HEK293 (cell line): Measurements from ENCODE around the gene DGKG.

Experiments
- CTCF ChIA-PET: fragments of 350-600 bp; formaldehyde crosslinking; extraction: SDS; loops from one replicate; lab custom pipeline; 2021; ENCODE audit warnings: antibody characterized with exemption; lab: Yijun Ruan, JAX
- POLR2A ChIA-PET: fragments of 300-600 bp; formaldehyde crosslinking; extraction: SDS; loops from one replicate; lab custom pipeline; 2020; ENCODE audit warnings: antibody characterized with exemption, inconsistent platforms; lab: Yijun Ruan, JAX
- H3K27ac ChIP-seq: fragments of 200-500 bp; sonication (Bioruptor generic); 2 replicates; pipeline ENCODE4 v1.5.1; 2014; ENCODE audit warnings: low read depth, low read length, control low read depth, inconsistent platforms; ENCODE audit errors: extremely low read depth
- H3K36me3 ChIP-seq, 2 experiments: fragments of 200-500 bp in 1 of 2; sonication (Bioruptor generic) in 1 of 2; 1 replicate in 1 of 2; 2 replicates in 1 of 2; pipeline ENCODE4 v1.5.1; 2014 to 2017; ENCODE audit warnings: inconsistent platforms in 2 of 2, low read length in 2 of 2; ENCODE audit not compliant: control insufficient read depth in 2 of 2, insufficient read depth in 1 of 2
- H3K4me1 ChIP-seq: fragments of 200-500 bp; sonication (Bioruptor generic); 2 replicates; pipeline ENCODE4 v1.5.1; 2014; ENCODE audit warnings: mild to moderate bottlenecking, low read length, inconsistent platforms; ENCODE audit not compliant: control insufficient read depth, insufficient read depth
- H3K4me3 ChIP-seq: 2 replicates; pipeline ENCODE4 v1.5.1; 2011; ENCODE audit warnings: low read depth, mild to moderate bottlenecking, control low read depth, low read length, moderate library complexity
- H3K9me3 ChIP-seq: fragments of 200-500 bp; sonication (Bioruptor generic); 2 replicates; pipeline ENCODE4 v1.5.1; 2014; ENCODE audit warnings: low read depth, low read length, inconsistent platforms; ENCODE audit not compliant: control insufficient read depth, insufficient read depth
- BCL11A ChIP-seq: fragments of 450-650 bp; formaldehyde crosslinking; IDR thresholded peaks from 2 replicates; pipeline ENCODE4 v1.5.1; 2016; ENCODE audit warnings: low read depth, missing biosample characterization, missing genetic modification characterization
- FEZF1 ChIP-seq: fragments of 450-650 bp; formaldehyde crosslinking; IDR thresholded peaks from 2 replicates; pipeline ENCODE4 v1.5.1; 2016; ENCODE audit warnings: missing biosample characterization, missing genetic modification characterization
- GLIS1 ChIP-seq: fragments of 450-650 bp; formaldehyde crosslinking; IDR thresholded peaks from 2 replicates; pipeline ENCODE4 v1.5.1; 2016; ENCODE audit warnings: missing biosample characterization, missing genetic modification characterization
- IKZF3 ChIP-seq: fragments of 450-650 bp; IDR thresholded peaks from 2 replicates; pipeline ENCODE4 v1.5.0; 2018; ENCODE audit warnings: missing biosample characterization, mild to moderate bottlenecking, missing genetic modification characterization, moderate library complexity
- SALL2 ChIP-seq: fragments of 450-650 bp; formaldehyde crosslinking; IDR thresholded peaks from 2 replicates; pipeline ENCODE4 v1.5.0; 2017; ENCODE audit warnings: missing biosample characterization, mild to moderate bottlenecking, missing genetic modification characterization, borderline replicate concordance
- SP2 ChIP-seq: fragments of 450-650 bp; formaldehyde crosslinking; IDR thresholded peaks from 2 replicates; pipeline ENCODE4 v1.5.1; 2016; ENCODE audit warnings: missing biosample characterization, missing genetic modification characterization
- SP7 ChIP-seq: fragments of 450-650 bp; formaldehyde crosslinking; IDR thresholded peaks from 2 replicates; pipeline ENCODE4 v1.5.1; 2016; ENCODE audit warnings: missing biosample characterization, missing genetic modification characterization
- WT1 ChIP-seq: fragments of 450-650 bp; formaldehyde crosslinking; IDR thresholded peaks from 2 replicates; pipeline ENCODE4 v1.5.1; 2016; ENCODE audit warnings: missing biosample characterization, missing genetic modification characterization
- ZBTB20 ChIP-seq: fragments of 450-650 bp; formaldehyde crosslinking; IDR thresholded peaks from 2 replicates; pipeline ENCODE4 v1.5.1; 2016; ENCODE audit warnings: missing biosample characterization, missing genetic modification characterization
- ZBTB21 ChIP-seq: fragments of 450-650 bp; formaldehyde crosslinking; IDR thresholded peaks from 2 replicates; pipeline ENCODE4 v1.5.1; 2017; ENCODE audit warnings: missing biosample characterization, missing genetic modification characterization
- ZFP3 ChIP-seq: fragments of 450-650 bp; formaldehyde crosslinking; IDR thresholded peaks from 2 replicates; pipeline ENCODE4 v1.5.1; 2016; ENCODE audit warnings: low read depth, missing biosample characterization, missing genetic modification characterization
- ZNF140 ChIP-seq: fragments of 450-650 bp; formaldehyde crosslinking; IDR thresholded peaks from 2 replicates; pipeline ENCODE4 v1.5.1; 2016; ENCODE audit warnings: missing biosample characterization, missing genetic modification characterization
- ZNF366 ChIP-seq: fragments of 450-650 bp; formaldehyde crosslinking; conservative IDR thresholded peaks from 2 replicates; pipeline ENCODE4 v1.5.1; 2016; ENCODE audit warnings: missing biosample characterization, missing genetic modification characterization
- ZNF37A ChIP-seq: fragments of 450-650 bp; IDR thresholded peaks from 2 replicates; pipeline ENCODE4 v1.5.1; 2018; ENCODE audit warnings: missing biosample characterization, missing genetic modification characterization
- ZNF433 ChIP-seq: fragments of 450-650 bp; formaldehyde crosslinking; IDR thresholded peaks from 2 replicates; pipeline ENCODE4 v1.5.1; 2016; ENCODE audit warnings: missing biosample characterization, missing genetic modification characterization, low read depth
- ZNF529 ChIP-seq: fragments of 450-650 bp; formaldehyde crosslinking; IDR thresholded peaks from 2 replicates; pipeline ENCODE4 v1.5.1; 2017; ENCODE audit warnings: missing genetic modification characterization, missing biosample characterization; ENCODE audit not compliant: insufficient replicate concordance
- ZNF561 ChIP-seq: fragments of 450-650 bp; IDR thresholded peaks from 2 replicates; pipeline ENCODE4 v1.5.1; 2018; ENCODE audit warnings: missing biosample characterization, missing genetic modification characterization, borderline replicate concordance
- ZNF571 ChIP-seq: fragments of 450-650 bp; formaldehyde crosslinking; IDR thresholded peaks from 2 replicates; pipeline ENCODE4 v1.5.0; 2017; ENCODE audit warnings: missing biosample characterization, missing genetic modification characterization
- ZSCAN23 ChIP-seq: fragments of 450-650 bp; formaldehyde crosslinking; IDR thresholded peaks from 2 replicates; pipeline ENCODE4 v1.5.1; 2016; ENCODE audit warnings: missing biosample characterization, missing genetic modification characterization
- ZSCAN30 ChIP-seq: fragments of 450-650 bp; IDR thresholded peaks from 2 replicates; pipeline ENCODE4 v1.5.1; 2018; ENCODE audit warnings: missing biosample characterization, mild to moderate bottlenecking, missing genetic modification characterization, moderate library complexity
- TF ChIP-seq, protein P1 (sequence below): fragments of 450-650 bp; formaldehyde crosslinking; IDR thresholded peaks from 2 replicates; pipeline ENCODE4 v1.5.1; 2016; ENCODE audit warnings: missing biosample characterization, missing genetic modification characterization, borderline replicate concordance
- TF ChIP-seq, protein P2 (sequence below): fragments of 450-650 bp; formaldehyde crosslinking; IDR thresholded peaks from 2 replicates; pipeline ENCODE4 v1.5.1; 2016; ENCODE audit warnings: missing biosample characterization, missing genetic modification characterization

The DGKG gene

DNA sequence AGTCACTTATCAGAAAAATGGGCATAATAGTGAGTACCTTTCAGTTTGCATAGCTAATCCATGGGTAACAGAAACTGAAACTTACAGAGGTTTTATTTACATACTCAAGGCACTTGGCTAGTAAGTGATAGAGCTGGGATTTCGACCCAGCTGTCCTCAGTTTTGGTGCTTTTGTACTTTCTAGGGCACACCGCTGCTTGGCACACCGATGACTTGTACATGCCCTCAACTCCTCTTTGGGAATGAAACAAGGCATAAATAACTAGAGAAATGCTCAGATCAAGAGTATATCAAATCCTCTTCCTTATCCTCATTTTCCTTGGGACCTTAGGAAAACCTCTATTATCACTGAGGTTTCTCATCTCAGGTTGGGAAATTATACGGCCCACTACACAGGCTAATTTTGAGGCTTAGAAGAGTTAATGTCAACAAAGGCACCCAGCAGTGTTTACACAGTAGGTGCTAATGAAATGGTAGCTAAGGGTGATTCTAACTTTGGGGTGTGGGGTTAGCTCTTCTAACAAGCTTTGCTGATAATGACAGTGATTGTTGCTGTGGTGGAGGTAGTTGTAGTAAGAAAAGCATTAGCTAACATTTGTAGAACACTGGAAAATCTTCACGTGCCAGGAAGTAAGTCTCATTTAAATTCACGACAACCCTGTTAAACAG lies 20.3 kb upstream of the DGKG start:
- Histone ChIP-seq H3K4me1 (peaks cover 5% of the 10 kb centered on the region), H3K36me3 (no peaks in the 10 kb centered on the region), H3K9me3 (no peaks in the 10 kb centered on the region), H3K4me3 (no peak overlapping the region), H3K27ac (no peak overlapping the region)
- CTCF ChIA-PET = interaction anchor here (1.0 kb wide), 1 partner anchor 401 kb away, joined by 4 read pairs; no protein-coding TSS in a partner anchor
- TF ChIP-seq BCL11A (no peak), SP7 (tag by site-specific recombination) (peak; percentile 49), IKZF3 (no peak), ZFP3 (tag by site-specific recombination) (no peak), SP2 (tag by site-specific recombination) (no peak), ZNF561 (no peak)
- TF ChIP-seq, protein P1, sequence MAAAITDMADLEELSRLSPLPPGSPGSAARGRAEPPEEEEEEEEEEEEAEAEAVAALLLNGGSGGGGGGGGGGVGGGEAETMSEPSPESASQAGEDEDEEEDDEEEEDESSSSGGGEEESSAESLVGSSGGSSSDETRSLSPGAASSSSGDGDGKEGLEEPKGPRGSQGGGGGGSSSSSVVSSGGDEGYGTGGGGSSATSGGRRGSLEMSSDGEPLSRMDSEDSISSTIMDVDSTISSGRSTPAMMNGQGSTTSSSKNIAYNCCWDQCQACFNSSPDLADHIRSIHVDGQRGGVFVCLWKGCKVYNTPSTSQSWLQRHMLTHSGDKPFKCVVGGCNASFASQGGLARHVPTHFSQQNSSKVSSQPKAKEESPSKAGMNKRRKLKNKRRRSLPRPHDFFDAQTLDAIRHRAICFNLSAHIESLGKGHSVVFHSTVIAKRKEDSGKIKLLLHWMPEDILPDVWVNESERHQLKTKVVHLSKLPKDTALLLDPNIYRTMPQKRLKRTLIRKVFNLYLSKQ = no peak
- POLR2A ChIA-PET = no interaction called here

DNA sequence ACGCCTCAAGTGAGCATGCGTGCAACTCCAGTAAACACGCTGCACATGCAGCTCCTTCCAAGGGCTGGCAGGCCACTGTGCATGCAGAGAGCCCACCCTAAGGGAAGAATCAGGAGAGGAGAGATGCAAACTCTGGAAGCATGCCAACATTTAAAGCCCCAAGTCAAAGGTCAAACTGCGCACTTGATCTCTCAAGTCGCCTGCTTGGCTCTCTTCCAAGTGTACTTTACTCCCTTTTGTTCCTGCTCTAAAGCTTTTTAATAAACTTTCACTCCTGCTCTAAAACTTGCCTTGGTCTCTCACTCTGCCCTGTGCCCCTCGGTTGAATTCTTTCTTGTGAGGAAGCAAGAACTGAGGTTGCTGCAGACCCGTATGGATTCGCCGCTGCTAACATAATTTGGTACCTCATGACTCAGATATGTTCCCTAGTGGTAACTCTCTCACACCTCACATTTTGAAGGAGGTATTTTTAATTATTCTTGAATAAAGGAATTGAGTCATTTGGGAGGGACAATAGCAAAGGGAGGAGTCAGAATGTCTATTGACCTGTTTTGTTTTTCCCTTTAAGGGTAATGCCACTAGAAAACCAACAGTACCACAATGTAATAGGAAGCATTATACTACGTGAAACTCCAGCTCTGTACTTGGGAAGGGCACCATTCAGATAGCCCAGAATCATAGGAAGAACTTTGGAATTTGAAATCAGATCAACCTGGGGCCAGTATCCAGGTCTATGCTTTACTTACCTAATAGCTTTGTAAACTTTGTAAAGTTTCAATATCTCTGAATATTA lies 19.6 kb upstream of the DGKG start:
- no peaks in the 10 kb centered on the region for H3K9me3 ChIP-seq
- ChIA-PET POLR2A (no interaction called here), CTCF (interaction anchor here (1.0 to 1.2 kb wide), 2 partner anchors 159 to 400 kb away, joined by 3 to 4 read pairs; no protein-coding TSS in a partner anchor)
- no peak overlapping the region for H3K27ac ChIP-seq
- peaks cover 5% of the 10 kb centered on the region for H3K4me1 ChIP-seq
- H3K36me3 ChIP-seq = no peaks in the 10 kb centered on the region
- H3K4me3 ChIP-seq = no peak overlapping the region
- TF ChIP-seq ZNF366 (tag by site-specific recombination) (no peak), ZBTB21 (tag by site-specific recombination) (no peak), ZNF140 (no peak), ZNF37A (no peak), WT1 (tag by site-specific recombination) (peak; percentile 39; the same call in 1 of the 2 replicates), ZSCAN23 (no peak), BCL11A (no peak), ZNF571 (tag by site-specific recombination) (no peak), SALL2 (tag by site-specific recombination) (no peak), ZBTB20 (tag by site-specific recombination) (no peak), ZNF529 (tag by site-specific recombination) (no peak), FEZF1 (tag by site-specific recombination) (peak; percentile 32), ZSCAN30 (no peak), ZNF433 (tag by site-specific recombination) (no peak), GLIS1 (tag by site-specific recombination) (no peak)
- TF ChIP-seq, protein P2, sequence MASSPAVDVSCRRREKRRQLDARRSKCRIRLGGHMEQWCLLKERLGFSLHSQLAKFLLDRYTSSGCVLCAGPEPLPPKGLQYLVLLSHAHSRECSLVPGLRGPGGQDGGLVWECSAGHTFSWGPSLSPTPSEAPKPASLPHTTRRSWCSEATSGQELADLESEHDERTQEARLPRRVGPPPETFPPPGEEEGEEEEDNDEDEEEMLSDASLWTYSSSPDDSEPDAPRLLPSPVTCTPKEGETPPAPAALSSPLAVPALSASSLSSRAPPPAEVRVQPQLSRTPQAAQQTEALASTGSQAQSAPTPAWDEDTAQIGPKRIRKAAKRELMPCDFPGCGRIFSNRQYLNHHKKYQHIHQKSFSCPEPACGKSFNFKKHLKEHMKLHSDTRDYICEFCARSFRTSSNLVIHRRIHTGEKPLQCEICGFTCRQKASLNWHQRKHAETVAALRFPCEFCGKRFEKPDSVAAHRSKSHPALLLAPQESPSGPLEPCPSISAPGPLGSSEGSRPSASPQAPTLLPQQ (tag by site-specific recombination) = no peak
- TF ChIP-seq, all 188 proteins: peak for 2
